Loucy (cell line): ENCODE measurements around the gene IL15RA.

Experiments
- H2AFZ ChIP-seq: fragments of 200-600 bp; sonication (generic); 2 replicates; pipeline ENCODE4 v1.6.0; 2016; ENCODE audit warnings: antibody characterized with exemption, mild to moderate bottlenecking, low read length, moderate library complexity
- H3F3A ChIP-seq: fragments of 200-600 bp; 2 replicates; pipeline ENCODE4 v1.6.0; 2016; ENCODE audit warnings: antibody characterized with exemption, low read depth, mild to moderate bottlenecking
- H3K27me3 ChIP-seq: fragments of 200-600 bp; sonication (generic); 2 replicates; pipeline ENCODE4 v1.6.1; 2014; ENCODE audit warnings: low read length, mild to moderate bottlenecking; ENCODE audit not compliant: insufficient read depth, poor library complexity, severe bottlenecking
- H3K36me3 ChIP-seq: fragments of 200-600 bp; sonication (generic); 2 replicates; pipeline ENCODE4 v1.6.1; 2016; ENCODE audit warnings: low read length; ENCODE audit not compliant: insufficient read depth
- H3K4me1 ChIP-seq: fragments of 200-600 bp; sonication (generic); 2 replicates; pipeline ENCODE4 v1.5.1; 2014; ENCODE audit warnings: low read length, mild to moderate bottlenecking; ENCODE audit not compliant: insufficient read depth, poor library complexity, severe bottlenecking
- H3K4me2 ChIP-seq: fragments of 200-600 bp; sonication (generic); 2 replicates; pipeline ENCODE4 v1.6.0; 2014; ENCODE audit warnings: antibody characterized with exemption, low read length, low read depth, mild to moderate bottlenecking; ENCODE audit not compliant: poor library complexity, severe bottlenecking
- H3K4me3 ChIP-seq: fragments of 200-600 bp; sonication (generic); 2 replicates; pipeline ENCODE4 v1.5.1; 2014; ENCODE audit warnings: low read length, mild to moderate bottlenecking, mixed read lengths; ENCODE audit not compliant: poor library complexity, severe bottlenecking
- H3K79me2 ChIP-seq: fragments of 200-600 bp; sonication (generic); 2 replicates; pipeline ENCODE4 v1.6.1; 2014; ENCODE audit warnings: low read length; ENCODE audit not compliant: insufficient read depth
- H3K9ac ChIP-seq: fragments of 200-600 bp; sonication (generic); 2 replicates; pipeline ENCODE4 v1.6.0; 2014; ENCODE audit warnings: mild to moderate bottlenecking, low read depth, low read length, moderate library complexity; ENCODE audit not compliant: poor library complexity, severe bottlenecking
- H3K9me2 ChIP-seq: fragments of 200-600 bp; sonication (generic); replicated peaks from 2 replicates; pipeline ENCODE4 v1.6.1; 2016; ENCODE audit warnings: low read depth, low read length, mixed read lengths
- H3K9me3 ChIP-seq: fragments of 200-600 bp; sonication (generic); 2 replicates; pipeline ENCODE4 v1.6.1; 2014; ENCODE audit warnings: mild to moderate bottlenecking, antibody characterized with exemption, low read length, low read depth; ENCODE audit not compliant: insufficient read depth
- H4K20me1 ChIP-seq: fragments of 200-600 bp; sonication (generic); 2 replicates; pipeline ENCODE4 v1.6.0; 2014; ENCODE audit warnings: antibody characterized with exemption, low read length, mild to moderate bottlenecking; ENCODE audit not compliant: insufficient read depth, poor library complexity, severe bottlenecking
- CTCF ChIP-seq: fragments of 200-600 bp; sonication (generic); conservative IDR thresholded peaks from 2 replicates; pipeline ENCODE4 v1.5.1; 2014; ENCODE audit warnings: mild to moderate bottlenecking, antibody characterized with exemption, low read length
- EZH2phosphoT487 ChIP-seq: fragments of 200-600 bp; IDR thresholded peaks from 2 replicates; pipeline ENCODE4 v1.6.1; 2018; ENCODE audit warnings: antibody characterized with exemption, mild to moderate bottlenecking, moderate library complexity, borderline replicate concordance

The IL15RA gene

GRCh38 chr10:5971886-5972285 lies 5.5 kb downstream of the IL15RA start:
- H3F3A ChIP-seq: no peaks in the 10 kb centered on the region
- H3K4me1 ChIP-seq: peaks cover 10% of the 10 kb centered on the region
- no peak for TF ChIP-seq EZH2phosphoT487
- TF ChIP-seq CTCF: no peak
- H3K36me3 ChIP-seq: no peaks in the 10 kb centered on the region
- H2AFZ ChIP-seq: no peak overlapping the region
- no peaks in the 10 kb centered on the region for H3K9me2 ChIP-seq
- no peaks in the 10 kb centered on the region for H4K20me1 ChIP-seq
- H3K9ac ChIP-seq: no peak overlapping the region
- no peaks in the 10 kb centered on the region for H3K79me2 ChIP-seq
- H3K9me3 ChIP-seq: no peaks in the 10 kb centered on the region
- no peaks in the 10 kb centered on the region for H3K27me3 ChIP-seq
- H3K4me2 ChIP-seq: no peak overlapping the region
- no peak overlapping the region for H3K4me3 ChIP-seq

DNA sequence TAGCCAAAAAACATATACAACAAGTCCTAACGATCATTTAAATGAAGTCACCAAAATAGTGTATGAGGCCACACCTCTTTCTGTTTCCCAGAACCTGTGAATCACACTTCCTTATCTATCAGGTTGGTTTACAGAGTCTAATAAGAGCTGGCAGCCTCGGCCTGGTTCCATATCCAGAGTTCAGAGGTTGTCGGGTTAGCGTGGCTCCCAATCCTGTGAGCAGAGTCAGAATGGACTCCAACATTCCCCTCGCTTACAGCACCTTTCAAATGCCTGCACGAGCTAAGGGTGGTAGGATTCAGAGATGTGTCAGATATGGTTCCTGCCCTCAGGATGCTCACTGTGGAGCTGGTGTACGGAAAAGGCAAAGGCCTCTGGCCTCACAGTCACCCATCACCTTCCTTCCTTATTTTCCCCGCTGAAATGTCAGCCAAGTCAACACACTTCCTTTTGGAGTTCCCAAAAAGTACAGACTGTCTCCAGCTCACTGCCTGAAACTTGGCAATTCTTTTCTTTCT lies 6.0 kb downstream of the IL15RA start:
- Histone ChIP-seq H3K36me3 (no peaks in the 10 kb centered on the region), H3K4me1 (peaks cover 5% of the 10 kb centered on the region), H4K20me1 (no peaks in the 10 kb centered on the region), H3K9ac (no peak overlapping the region), H3K9me3 (no peaks in the 10 kb centered on the region), H3K9me2 (no peaks in the 10 kb centered on the region), H3F3A (no peaks in the 10 kb centered on the region), H3K4me3 (no peak overlapping the region), H3K79me2 (no peaks in the 10 kb centered on the region), H3K4me2 (no peak overlapping the region), H3K27me3 (no peaks in the 10 kb centered on the region), H2AFZ (no peak overlapping the region)
- TF ChIP-seq EZH2phosphoT487 (no peak), CTCF (no peak)

DNA sequence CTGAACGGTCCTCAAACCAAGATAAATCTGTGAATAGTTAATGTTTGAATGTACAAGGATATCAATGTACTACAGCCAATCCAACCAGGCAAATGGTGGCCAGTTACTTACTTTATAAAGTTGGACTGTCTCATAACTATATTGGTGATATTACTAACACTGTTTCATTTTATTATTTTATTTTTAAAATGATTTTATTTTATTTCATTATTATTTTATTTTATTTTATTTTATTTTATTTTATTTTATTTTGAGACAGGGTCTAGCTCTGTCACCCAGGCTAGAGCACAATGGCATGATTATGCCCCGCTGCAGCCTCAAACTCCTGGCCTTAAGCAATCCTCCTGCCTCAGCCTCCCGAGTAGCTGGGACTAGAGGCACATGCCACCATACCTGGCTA lies 6.8 kb downstream of the IL15RA start:
- Histone ChIP-seq H3K9me3 (no peaks in the 10 kb centered on the region), H3K36me3 (no peaks in the 10 kb centered on the region), H3K79me2 (no peaks in the 10 kb centered on the region), H3K27me3 (no peaks in the 10 kb centered on the region), H2AFZ (no peak overlapping the region), H3K9ac (no peak overlapping the region), H3F3A (no peaks in the 10 kb centered on the region), H4K20me1 (no peaks in the 10 kb centered on the region), H3K4me1 (no peaks in the 10 kb centered on the region), H3K4me2 (no peak overlapping the region), H3K4me3 (no peak overlapping the region), H3K9me2 (no peaks in the 10 kb centered on the region)
- TF ChIP-seq EZH2phosphoT487 (no peak), CTCF (no peak)
